NB4 (cell line): ENCODE data around the gene HDDC2.
"Not testable (repeated sequence)": the region's sequence is repeated elsewhere in the genome, so short reads cannot be mapped to it uniquely, and the experiment has no call there.

ENCODE experiments used
- DNase-seq: peaks from one replicate; pipeline ENCODE4 v3.0.0; 2010; ENCODE audit warnings: low read depth
- H3K4me3 ChIP-seq: one replicate; pipeline ENCODE4 v1.5.1; 2011; ENCODE audit warnings: mild to moderate bottlenecking, low read depth, low read length, moderate library complexity
- MAX ChIP-seq: IDR thresholded peaks from 2 replicates; pipeline ENCODE4 v1.6.1; 2011; ENCODE audit warnings: low read depth, low read length
- MYC ChIP-seq: IDR thresholded peaks from 2 replicates; pipeline ENCODE4 v1.6.1; 2011; ENCODE audit warnings: low read depth, low read length
- POLR2A ChIP-seq: IDR thresholded peaks from 2 replicates; pipeline ENCODE4 v1.6.1; 2011; ENCODE audit warnings: mild to moderate bottlenecking; ENCODE audit not compliant: insufficient read length; ENCODE audit errors: extremely low read depth
- TF ChIP-seq, protein P1 (sequence below): IDR thresholded peaks from one replicate; pipeline ENCODE4 v1.5.1; 2012; ENCODE audit warnings: low read depth, low read length

HDDC2 gene

DNA sequence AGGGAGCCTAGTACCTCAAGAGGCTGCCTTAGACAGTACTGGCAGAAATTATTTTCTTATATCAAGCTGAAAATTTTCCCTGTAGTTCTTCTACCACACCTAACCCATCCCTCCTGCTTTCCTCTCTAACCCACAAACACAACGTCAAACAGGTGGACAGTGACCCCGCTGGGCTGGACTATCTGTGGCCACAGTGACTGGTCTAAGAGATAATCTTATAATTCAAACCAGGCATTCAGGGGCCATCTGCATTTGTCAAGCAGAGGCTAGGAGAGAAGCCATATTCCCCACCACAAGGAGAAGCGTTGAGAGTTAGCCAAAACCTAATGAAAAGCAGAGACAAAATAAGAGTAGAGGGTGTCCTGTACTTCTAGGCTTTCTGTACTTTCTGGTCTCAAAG, 8.2 kb downstream of the HDDC2 start:
- no peak for DNase-seq
- TF ChIP-seq, protein P1, sequence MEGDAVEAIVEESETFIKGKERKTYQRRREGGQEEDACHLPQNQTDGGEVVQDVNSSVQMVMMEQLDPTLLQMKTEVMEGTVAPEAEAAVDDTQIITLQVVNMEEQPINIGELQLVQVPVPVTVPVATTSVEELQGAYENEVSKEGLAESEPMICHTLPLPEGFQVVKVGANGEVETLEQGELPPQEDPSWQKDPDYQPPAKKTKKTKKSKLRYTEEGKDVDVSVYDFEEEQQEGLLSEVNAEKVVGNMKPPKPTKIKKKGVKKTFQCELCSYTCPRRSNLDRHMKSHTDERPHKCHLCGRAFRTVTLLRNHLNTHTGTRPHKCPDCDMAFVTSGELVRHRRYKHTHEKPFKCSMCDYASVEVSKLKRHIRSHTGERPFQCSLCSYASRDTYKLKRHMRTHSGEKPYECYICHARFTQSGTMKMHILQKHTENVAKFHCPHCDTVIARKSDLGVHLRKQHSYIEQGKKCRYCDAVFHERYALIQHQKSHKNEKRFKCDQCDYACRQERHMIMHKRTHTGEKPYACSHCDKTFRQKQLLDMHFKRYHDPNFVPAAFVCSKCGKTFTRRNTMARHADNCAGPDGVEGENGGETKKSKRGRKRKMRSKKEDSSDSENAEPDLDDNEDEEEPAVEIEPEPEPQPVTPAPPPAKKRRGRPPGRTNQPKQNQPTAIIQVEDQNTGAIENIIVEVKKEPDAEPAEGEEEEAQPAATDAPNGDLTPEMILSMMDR, result no peak
- no peak for TF ChIP-seq MYC
- no peak for TF ChIP-seq POLR2A
- no peak for TF ChIP-seq MAX
- H3K4me3 ChIP-seq, result no peak overlapping the region

DNA sequence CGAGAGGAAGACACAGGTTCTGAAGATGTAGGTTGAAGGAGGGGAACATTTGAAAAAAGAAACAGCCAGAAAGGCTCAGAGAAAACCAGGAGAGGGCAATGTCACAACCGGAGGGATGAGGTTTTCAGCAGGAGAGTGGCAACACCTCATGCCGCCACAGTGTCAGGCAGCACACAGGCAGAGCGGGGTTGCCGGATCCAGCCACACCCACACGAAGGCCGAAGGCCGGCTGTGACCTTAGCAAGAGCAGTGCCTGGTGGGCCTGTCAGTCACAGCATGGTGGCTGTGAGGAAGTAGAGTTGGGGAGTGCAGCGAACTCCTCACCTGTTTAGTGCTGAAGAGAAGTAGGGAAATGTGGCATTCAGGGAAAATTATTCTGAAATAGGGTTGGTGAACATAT, 14.0 kb downstream of the HDDC2 start:
- H3K4me3 ChIP-seq, result no peak overlapping the region
- no peak for TF ChIP-seq MAX
- no peak for TF ChIP-seq MYC
- TF ChIP-seq, protein P1, result no peak
- TF ChIP-seq POLR2A, result no peak
- DNase-seq, result no peak

DNA sequence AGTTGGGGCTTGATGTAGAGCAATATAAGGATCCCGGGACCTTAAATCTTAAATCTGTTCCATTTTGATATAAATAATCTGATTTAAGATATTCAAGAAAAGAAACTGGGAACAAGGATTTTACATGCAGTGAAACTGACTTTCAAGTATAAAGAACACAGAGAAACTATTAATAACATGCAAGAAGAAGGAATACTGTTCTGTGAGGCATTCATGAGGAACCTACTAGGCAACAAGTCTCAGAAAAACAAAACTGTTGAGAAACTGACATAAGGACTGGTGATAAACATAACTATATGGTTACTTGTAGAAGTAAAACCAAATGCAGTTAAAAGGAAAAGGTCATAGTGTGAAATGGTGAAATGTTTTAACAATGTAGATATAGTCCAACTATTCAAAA, 15.8 kb downstream of the HDDC2 start:
- TF ChIP-seq MAX (no peak), POLR2A (no peak), MYC (no peak)
- TF ChIP-seq, protein P1, result no peak
- no peak for DNase-seq
- H3K4me3 ChIP-seq, result no peak overlapping the region

DNA sequence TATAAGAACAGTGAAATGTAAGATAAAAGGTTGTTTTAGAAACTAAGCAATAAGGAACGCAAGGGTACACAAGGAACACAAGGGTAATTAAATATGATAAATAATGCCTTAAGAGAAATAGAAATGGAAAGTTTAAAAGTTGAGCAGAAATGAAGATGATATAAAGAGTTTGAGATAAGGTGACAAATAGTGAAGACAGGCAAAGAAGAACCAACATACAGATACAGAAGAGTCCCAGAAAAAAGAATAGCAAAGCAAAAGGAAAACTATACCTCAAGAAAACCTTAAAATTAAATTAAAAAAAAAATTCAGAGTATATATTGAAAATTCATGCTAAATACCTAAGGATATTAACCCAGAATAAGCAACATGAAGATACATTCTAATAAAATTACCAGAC, 16.4 kb downstream of the HDDC2 start:
- TF ChIP-seq, protein P1, result no peak
- no peak for TF ChIP-seq MAX
- no peak for DNase-seq
- H3K4me3 ChIP-seq, result no peak overlapping the region

DNA sequence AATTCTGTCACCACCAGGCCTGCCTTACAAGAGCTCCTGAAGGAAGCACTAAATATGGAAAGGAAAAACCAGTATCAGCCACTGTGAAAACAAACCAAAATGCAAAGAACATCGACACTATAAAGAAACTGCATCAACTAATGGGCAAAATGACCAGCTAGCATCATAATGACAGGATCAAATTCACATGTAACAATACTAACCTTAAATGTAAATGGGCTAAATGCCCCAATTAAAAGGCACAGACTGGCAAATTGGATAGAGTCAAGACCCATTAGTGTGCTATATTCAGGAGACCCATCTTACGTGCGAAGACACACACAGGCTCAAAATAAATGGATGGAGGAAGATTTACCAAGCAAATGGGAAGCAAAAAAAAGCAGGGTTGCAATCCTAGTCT, 19.3 kb downstream of the HDDC2 start:
- not testable (repeated sequence) for H3K4me3 ChIP-seq, DNase-seq

DNA sequence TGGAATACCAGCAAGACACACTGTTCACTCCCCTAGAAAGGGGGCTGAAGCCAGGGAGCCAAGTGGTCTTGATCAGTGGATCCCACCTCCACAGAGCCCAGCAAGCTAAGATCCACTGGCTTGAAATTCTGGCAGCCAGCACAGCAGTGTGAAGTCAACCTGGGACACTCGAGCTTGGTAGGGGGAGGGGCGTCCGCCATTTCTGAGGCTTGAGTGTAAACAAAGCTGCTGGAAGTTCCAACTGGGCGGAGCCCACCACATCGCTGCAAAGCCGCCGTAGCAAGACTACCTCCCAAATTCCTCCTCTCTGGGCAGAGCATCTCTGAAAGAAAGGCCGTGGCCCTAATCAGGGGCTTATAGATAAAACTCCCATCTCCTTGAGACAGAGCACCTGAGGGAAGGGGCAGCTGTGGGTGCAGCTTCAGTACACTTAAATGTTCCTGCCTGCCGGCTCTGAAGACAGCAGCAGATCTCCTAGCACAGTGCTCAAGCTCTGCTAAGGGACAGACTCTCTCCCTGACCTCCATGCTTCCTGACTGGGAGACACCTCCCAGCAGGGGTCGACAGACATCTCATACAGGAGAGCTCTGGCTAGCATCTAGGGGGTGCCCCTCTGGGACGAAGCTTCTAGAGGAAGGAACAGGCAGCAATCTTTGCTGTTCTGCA, 21.3 kb downstream of the HDDC2 start:
- DNase-seq, H3K4me3 ChIP-seq: not testable (repeated sequence)

- no peak for DNase-seq
- no peak overlapping the region for H3K4me3 ChIP-seq
- no peak for TF ChIP-seq MAX
- TF ChIP-seq POLR2A, result no peak
- TF ChIP-seq, protein P1, result no peak
- TF ChIP-seq MYC, result no peak
Observed at GRCh38 chr6:125279961-125280360, 21.8 kb downstream of the HDDC2 start.
